MM.1S (cell line): ENCODE measurements around the gene MRPL53.

Experiments
- CTCF ChIP-seq: fragments of 300-600 bp; sonication (generic); IDR thresholded peaks from 2 replicates; pipeline ENCODE4 v1.5.1; 2016; ENCODE audit warnings: antibody characterized with exemption, low read length, mixed read lengths
- EZH2 ChIP-seq: fragments of 300-600 bp; sonication (generic); optimal IDR thresholded peaks from 2 replicates; pipeline ENCODE3; 2017; ENCODE audit warnings: low read depth, mild to moderate bottlenecking, antibody characterized with exemption, low read length, mixed read lengths

- TF ChIP-seq CTCF = no peak
- TF ChIP-seq EZH2 = no peak
Observed at GRCh38 chr2:74495440-74495839, 23.0 kb upstream of the MRPL53 start.
